ENCODE results near the gene CELF5.

GRCh38 chr19:3206216-3206953 is 18.1 kb upstream of the CELF5 start:
- no peak for TF ChIP-seq POLR2A (IDR thresholded peaks at IDR 0.05)
- TF ChIP-seq CTCF (IDR thresholded peaks at IDR 0.05), result no peak
